Tibial artery (tissue), 4 donors: ENCODE data around the gene SLC38A10.

Experiments
- DNase-seq, 2 donors: peaks; one replicate each; pipeline ENCODE4 v3.0.0-alpha.2; 2019
- H3K27ac ChIP-seq, 2 donors: fragments of 200-600 bp; sonication (generic) in 1 of 2; 1 replicate in 1 of 2; 2 replicates in 1 of 2; pipeline ENCODE4 v1.5.1; 2018 to 2019; ENCODE audit warnings: mild to moderate bottlenecking in 1 of 2
- H3K27me3 ChIP-seq, 2 donors: fragments of 200-600 bp; sonication (generic) in 1 of 2; one replicate each; pipeline versions ENCODE4 v1.5.1 to v1.6.0; 2016 to 2019
- H3K36me3 ChIP-seq, 3 donors: fragments of 200-600 bp; sonication (generic) in 2 of 3; one replicate each; pipeline ENCODE4 v1.5.1; 2016 to 2019; ENCODE audit warnings: mild to moderate bottlenecking in 2 of 3
- H3K4me1 ChIP-seq, 4 donors: fragments of 200-600 bp; sonication (generic) in 2 of 4; 1 replicate in 3 of 4; 2 replicates in 1 of 4; pipeline ENCODE4 v1.5.1; 2016 to 2019
- H3K4me3 ChIP-seq, 2 donors: fragments of 200-600 bp; sonication (generic) in 1 of 2; 1 replicate in 1 of 2; 2 replicates in 1 of 2; pipeline ENCODE4 v1.5.1; 2018 to 2019; ENCODE audit warnings: mild to moderate bottlenecking in 2 of 2
- H3K9me3 ChIP-seq, 3 donors: fragments of 200-600 bp; sonication (generic) in 1 of 3; one replicate each; pipeline ENCODE4 v1.5.1; 2016 to 2019
- intact Hi-C: fragments of 100-400 bp; cut with DNase I; formaldehyde crosslinking; loops from one replicate; pipeline ENCODE4 v1.15.0; 2023; ENCODE audit warnings: low total_unique reads
- TF ChIP-seq, protein P1 (sequence below), 2 experiments: fragments of 200-600 bp in 1 of 2; fragments of 450-650 bp in 1 of 2; IDR thresholded peaks; one replicate each; pipeline ENCODE4 v1.5.1; 2017 to 2019; ENCODE audit warnings: antibody characterized with exemption in 2 of 2, mild to moderate bottlenecking in 1 of 2, moderate library complexity in 1 of 2

Gene SLC38A10

DNA sequence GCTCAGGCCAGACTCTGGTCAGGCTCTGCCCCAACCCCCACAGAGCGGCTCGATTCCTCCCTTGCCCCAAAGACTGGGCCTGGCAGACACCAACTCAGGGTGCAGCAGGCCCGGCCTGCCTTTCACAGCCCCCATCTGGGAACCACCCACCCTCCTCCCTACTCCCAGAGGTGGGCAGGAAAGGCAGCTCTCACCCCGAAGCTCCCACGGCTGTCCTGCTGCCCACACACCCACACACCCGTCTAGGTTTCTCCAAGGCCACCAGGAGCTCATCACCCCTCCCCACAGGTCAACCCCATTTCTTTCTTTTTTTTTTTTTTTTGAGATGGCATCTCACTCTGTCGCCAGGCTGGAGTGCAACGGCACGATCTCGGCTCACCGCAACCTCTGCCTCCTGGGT, 76.1 kb downstream of the SLC38A10 start:
- Histone ChIP-seq H3K9me3 (no peaks in the 10 kb centered on the region), H3K4me3 (no peak overlapping the region), H3K36me3 (peaks cover 0 to 31% (median 0%) of the 10 kb centered on the region in 3 donors), H3K27me3 (no peaks in the 10 kb centered on the region), H3K4me1 (peaks cover 6 to 21% (median 20%) of the 10 kb centered on the region in 4 donors), H3K27ac (no peak overlapping the region)
- no peak for DNase-seq
- intact Hi-C loops, result no loop called here
- TF ChIP-seq, protein P1, sequence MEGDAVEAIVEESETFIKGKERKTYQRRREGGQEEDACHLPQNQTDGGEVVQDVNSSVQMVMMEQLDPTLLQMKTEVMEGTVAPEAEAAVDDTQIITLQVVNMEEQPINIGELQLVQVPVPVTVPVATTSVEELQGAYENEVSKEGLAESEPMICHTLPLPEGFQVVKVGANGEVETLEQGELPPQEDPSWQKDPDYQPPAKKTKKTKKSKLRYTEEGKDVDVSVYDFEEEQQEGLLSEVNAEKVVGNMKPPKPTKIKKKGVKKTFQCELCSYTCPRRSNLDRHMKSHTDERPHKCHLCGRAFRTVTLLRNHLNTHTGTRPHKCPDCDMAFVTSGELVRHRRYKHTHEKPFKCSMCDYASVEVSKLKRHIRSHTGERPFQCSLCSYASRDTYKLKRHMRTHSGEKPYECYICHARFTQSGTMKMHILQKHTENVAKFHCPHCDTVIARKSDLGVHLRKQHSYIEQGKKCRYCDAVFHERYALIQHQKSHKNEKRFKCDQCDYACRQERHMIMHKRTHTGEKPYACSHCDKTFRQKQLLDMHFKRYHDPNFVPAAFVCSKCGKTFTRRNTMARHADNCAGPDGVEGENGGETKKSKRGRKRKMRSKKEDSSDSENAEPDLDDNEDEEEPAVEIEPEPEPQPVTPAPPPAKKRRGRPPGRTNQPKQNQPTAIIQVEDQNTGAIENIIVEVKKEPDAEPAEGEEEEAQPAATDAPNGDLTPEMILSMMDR (IDR thresholded peaks at IDR 0.05), result no peak

DNA sequence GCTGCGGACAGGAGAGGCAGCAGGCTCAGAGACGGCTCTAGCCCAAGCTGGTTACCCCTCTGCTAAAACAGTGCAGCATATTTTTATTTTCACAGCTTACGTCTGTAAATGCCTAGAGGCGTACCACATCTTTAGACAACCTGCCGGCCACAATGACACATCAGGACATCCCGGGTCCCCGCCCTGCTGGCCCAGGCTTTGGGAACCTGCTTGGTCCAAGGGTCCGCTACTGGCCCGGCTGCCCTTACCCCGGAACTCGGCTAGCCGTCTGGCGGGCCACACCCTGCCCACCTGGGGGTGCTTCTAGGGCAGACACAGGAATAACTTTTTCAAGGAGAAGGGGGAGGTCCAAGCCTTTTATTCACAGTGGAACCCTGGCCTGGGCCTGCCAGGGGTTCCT, 76.6 kb downstream of the SLC38A10 start:
- TF ChIP-seq, protein P1 (IDR thresholded peaks at IDR 0.05), result no peak
- Histone ChIP-seq H3K36me3 (peaks cover 0 to 31% (median 0%) of the 10 kb centered on the region in 3 donors), H3K27me3 (no peaks in the 10 kb centered on the region), H3K9me3 (no peaks in the 10 kb centered on the region), H3K4me1 (peaks cover 6 to 17% (median 16%) of the 10 kb centered on the region in 4 donors), H3K4me3 (no peak overlapping the region), H3K27ac (no peak overlapping the region)
- no peak for DNase-seq
- intact Hi-C loops, result no loop called here

DNA sequence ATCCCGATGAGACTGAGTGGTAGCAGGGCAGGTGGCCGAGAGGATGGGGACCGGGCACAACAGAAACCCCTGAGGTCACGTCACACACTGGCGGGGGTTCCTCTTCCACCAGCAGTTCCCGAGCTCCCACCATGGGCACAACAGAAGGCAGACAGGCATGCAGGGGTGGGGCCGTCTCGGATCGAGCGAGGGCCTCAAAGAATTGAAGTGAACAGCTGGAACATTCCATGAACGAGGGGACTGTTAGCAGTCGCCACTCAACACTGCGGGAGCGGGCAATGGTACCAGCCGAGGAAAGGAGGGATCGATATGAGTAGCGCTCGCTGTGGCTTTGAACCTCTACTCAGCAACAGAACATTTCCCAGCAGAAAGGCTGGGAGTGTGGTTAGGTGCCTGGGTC, 77.6 kb downstream of the SLC38A10 start:
- Histone ChIP-seq H3K36me3 (peaks cover 0 to 31% (median 0%) of the 10 kb centered on the region in 3 donors), H3K27ac (no peak overlapping the region), H3K27me3 (no peaks in the 10 kb centered on the region), H3K9me3 (no peaks in the 10 kb centered on the region), H3K4me1 (peaks cover 6 to 13% (median 12%) of the 10 kb centered on the region in 4 donors), H3K4me3 (no peak overlapping the region)
- no peak for DNase-seq
- intact Hi-C loops, result no loop called here
- TF ChIP-seq, protein P1 (IDR thresholded peaks at IDR 0.05), result no peak

DNA sequence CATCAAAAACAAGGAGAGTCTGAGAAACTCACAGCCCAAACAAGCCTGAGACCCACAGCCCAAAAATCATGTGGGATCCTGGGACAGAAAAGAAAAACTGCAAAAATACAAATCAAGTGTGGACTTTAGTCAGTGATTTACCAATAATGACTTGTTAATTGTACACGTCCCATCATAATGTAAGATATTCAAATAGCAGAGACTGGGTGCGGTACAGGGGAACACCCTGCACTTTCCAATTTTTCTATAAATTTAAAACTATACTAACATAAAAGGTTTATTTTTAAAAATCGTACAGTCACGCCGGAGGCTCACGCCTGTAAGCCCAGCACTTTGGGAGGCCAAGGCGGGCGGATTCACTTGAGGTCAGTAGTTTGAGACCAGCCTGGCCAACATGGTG, 81.1 kb downstream of the SLC38A10 start:
- H3K27me3 ChIP-seq, result no peaks in the 10 kb centered on the region
- H3K4me1 ChIP-seq, result peaks cover 0 to 21% (median 7%) of the 10 kb centered on the region in 4 donors
- peaks cover 0 to 23% (median 0%) of the 10 kb centered on the region in 3 donors for H3K36me3 ChIP-seq
- no peak for DNase-seq
- H3K27ac ChIP-seq, result no peak overlapping the region
- H3K9me3 ChIP-seq, result no peaks in the 10 kb centered on the region
- no peak overlapping the region for H3K4me3 ChIP-seq
- intact Hi-C loops, result no loop called here
- TF ChIP-seq, protein P1 (IDR thresholded peaks at IDR 0.05), result no peak

DNA sequence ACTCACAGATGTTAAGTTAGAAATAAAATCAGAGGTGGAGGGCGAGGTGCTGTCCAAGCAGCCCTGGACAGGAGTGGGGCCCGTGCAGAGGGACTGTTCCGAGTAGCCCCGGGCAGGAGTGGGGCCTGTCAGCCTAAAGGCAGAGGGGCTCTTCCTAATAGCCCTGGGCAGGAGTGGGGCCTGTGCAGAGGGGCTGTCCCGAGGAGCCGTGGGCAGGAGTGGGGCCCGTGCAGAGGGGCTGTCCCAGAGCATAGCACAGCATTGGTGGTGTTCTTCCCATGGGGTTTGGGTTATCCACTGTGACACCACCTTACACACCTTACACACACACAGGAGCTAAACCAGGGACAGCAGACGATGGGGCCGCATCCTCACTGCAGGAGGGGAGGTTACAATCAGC, 82.7 kb downstream of the SLC38A10 start:
- Histone ChIP-seq H3K36me3 (peaks cover 0 to 17% (median 0%) of the 10 kb centered on the region in 3 donors), H3K27me3 (no peaks in the 10 kb centered on the region), H3K9me3 (no peaks in the 10 kb centered on the region), H3K4me1 (peaks cover 0 to 26% (median 8%) of the 10 kb centered on the region in 4 donors), H3K4me3 (no peak overlapping the region), H3K27ac (no peak overlapping the region)
- no peak for DNase-seq
- TF ChIP-seq, protein P1 (IDR thresholded peaks at IDR 0.05), result no peak
- intact Hi-C loops, result no loop called here

DNA sequence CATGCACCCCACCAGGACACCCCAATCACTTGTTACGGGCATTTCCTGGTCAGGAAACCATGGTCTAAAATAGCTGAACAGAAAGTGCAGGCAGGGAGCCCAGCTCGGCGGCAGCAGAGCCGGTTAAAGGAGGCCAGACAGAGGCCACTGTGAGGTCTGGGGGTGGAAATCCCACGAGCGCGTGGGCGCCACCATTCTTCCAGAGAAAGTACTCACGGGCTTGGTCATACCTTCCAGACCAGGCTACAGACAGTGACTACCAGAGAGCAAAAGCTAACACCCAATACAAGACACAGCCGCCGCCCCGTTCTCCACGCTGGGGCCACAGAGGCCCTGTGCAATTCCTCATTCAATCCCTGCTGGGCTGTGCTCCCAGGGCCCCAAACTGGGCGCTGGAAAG, 84.2 kb downstream of the SLC38A10 start:
- TF ChIP-seq, protein P1 (IDR thresholded peaks at IDR 0.05), result no peak
- Histone ChIP-seq H3K4me1 (peaks cover 0 to 40% (median 20%) of the 10 kb centered on the region in 4 donors), H3K27ac (peak overlapping the region; percentile 64 to 65), H3K36me3 (peaks cover 0 to 21% (median 0%) of the 10 kb centered on the region in 3 donors), H3K27me3 (no peaks in the 10 kb centered on the region), H3K9me3 (no peaks in the 10 kb centered on the region), H3K4me3 (peak overlapping the region; percentile 8 to 20)
- DNase-seq, result no peak
- intact Hi-C loops, result no loop called here
